ENCODE measurements around the gene CEP72. TPM values are rescaled to one million over a fixed set of nuclear protein-coding genes. Genes with fewer than 3 reads are reported as not detected.

CEP72 gene
- polyA plus RNA-seq, 1 experiment, result 1.7 TPM

DNA sequence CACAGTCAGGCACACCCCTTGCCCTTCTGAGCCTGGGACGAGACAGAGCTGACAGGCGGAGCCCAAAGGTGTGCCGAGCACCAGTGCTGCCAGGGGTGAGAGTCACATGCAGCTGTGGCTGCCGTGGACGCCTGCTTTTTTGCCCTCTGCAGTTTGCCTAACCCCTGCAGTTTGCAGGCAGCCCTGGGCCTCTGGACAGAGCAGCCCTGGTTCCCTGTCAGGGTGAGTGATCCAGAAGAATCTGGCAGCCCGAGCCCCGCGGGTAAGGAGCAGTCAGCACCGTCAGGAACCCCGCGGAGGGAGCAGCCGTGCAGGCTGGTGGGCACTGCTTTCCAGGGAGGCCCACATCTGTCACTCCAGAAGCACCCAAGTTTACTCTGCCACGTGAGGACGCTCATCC lies 30.3 kb downstream of the CEP72 start:
- peaks cover 9% of the 10 kb centered on the region for H3K36me3 ChIP-seq (ENCODE audit: control insufficient read depth, insufficient read depth, low read length)
- no peak overlapping the region for H3K4me3 ChIP-seq (ENCODE audit: low read depth, low read length)
- ChIA-PET POLR2A (no interaction called here), CTCF (no interaction called here)
- TF ChIP-seq, protein P1, sequence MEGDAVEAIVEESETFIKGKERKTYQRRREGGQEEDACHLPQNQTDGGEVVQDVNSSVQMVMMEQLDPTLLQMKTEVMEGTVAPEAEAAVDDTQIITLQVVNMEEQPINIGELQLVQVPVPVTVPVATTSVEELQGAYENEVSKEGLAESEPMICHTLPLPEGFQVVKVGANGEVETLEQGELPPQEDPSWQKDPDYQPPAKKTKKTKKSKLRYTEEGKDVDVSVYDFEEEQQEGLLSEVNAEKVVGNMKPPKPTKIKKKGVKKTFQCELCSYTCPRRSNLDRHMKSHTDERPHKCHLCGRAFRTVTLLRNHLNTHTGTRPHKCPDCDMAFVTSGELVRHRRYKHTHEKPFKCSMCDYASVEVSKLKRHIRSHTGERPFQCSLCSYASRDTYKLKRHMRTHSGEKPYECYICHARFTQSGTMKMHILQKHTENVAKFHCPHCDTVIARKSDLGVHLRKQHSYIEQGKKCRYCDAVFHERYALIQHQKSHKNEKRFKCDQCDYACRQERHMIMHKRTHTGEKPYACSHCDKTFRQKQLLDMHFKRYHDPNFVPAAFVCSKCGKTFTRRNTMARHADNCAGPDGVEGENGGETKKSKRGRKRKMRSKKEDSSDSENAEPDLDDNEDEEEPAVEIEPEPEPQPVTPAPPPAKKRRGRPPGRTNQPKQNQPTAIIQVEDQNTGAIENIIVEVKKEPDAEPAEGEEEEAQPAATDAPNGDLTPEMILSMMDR (IDR thresholded peaks at IDR 0.05; ENCODE audit: insufficient read depth, low read depth, low read length), result no peak
- no peaks in the 10 kb centered on the region for H3K27me3 ChIP-seq (ENCODE audit: control insufficient read depth, insufficient read depth, low read length)
- no peak for DNase-seq (ENCODE audit: low read depth)

DNA sequence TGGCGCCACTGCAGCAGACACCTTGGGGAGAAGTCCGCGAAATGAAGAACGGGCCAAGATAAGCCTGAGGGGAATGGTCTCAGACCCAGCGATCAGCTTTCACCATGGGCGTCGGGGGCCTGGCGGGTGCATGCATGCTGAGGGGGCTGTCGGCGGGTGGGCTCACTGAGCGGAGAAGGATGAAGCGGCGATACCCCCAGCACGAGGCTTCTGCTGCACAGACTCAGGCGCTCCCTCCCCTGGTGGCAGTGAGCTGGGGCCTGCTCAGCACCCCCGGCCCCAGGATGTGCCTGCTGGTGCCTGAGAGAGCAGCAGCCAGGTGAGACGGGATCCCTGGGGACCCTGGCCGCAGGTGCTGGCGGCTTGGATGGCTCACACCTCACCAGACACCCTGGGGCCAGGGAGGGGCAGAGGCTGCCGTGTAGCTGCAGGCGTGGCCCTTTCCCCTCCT lies 31.2 kb downstream of the CEP72 start:
- Histone ChIP-seq H3K36me3 (ENCODE audit: control insufficient read depth, insufficient read depth, low read length) (peaks cover 9% of the 10 kb centered on the region), H3K27me3 (ENCODE audit: control insufficient read depth, insufficient read depth, low read length) (no peaks in the 10 kb centered on the region), H3K4me3 (ENCODE audit: low read depth, low read length) (no peak overlapping the region)
- ChIA-PET POLR2A (no interaction called here), CTCF (no interaction called here)
- TF ChIP-seq, protein P1 (IDR thresholded peaks at IDR 0.05; ENCODE audit: insufficient read depth, low read depth, low read length), result no peak
- DNase-seq (ENCODE audit: low read depth), result no peak

- Histone ChIP-seq H3K36me3 (ENCODE audit: control insufficient read depth, insufficient read depth, low read length) (peaks cover 8% of the 10 kb centered on the region), H3K4me3 (ENCODE audit: low read depth, low read length) (no peak overlapping the region), H3K27me3 (ENCODE audit: control insufficient read depth, insufficient read depth, low read length) (no peaks in the 10 kb centered on the region)
- TF ChIP-seq, protein P1 (IDR thresholded peaks at IDR 0.05; ENCODE audit: insufficient read depth, low read depth, low read length), result no peak
- CTCF ChIA-PET, result no interaction called here
- POLR2A ChIA-PET, result no interaction called here
- no peak for DNase-seq (ENCODE audit: low read depth)
Measured at GRCh38 chr5:643811-644271, 31.7 kb downstream of the CEP72 start.

- Histone ChIP-seq H3K4me3 (ENCODE audit: low read depth, low read length) (no peak overlapping the region), H3K27me3 (ENCODE audit: control insufficient read depth, insufficient read depth, low read length) (no peaks in the 10 kb centered on the region), H3K36me3 (ENCODE audit: control insufficient read depth, insufficient read depth, low read length) (peaks cover 7% of the 10 kb centered on the region; the same call in 1 of the 2 replicates)
- CTCF ChIA-PET, result no interaction called here
- DNase-seq (ENCODE audit: low read depth), result no peak
- TF ChIP-seq, protein P1 (IDR thresholded peaks at IDR 0.05; ENCODE audit: insufficient read depth, low read depth, low read length), result no peak
- POLR2A ChIA-PET, result no interaction called here
Measured at GRCh38 chr5:644509-644908, 32.4 kb downstream of the CEP72 start.

GRCh38 chr5:644971-645370 lies 32.8 kb downstream of the CEP72 start:
- H3K27me3 ChIP-seq (ENCODE audit: control insufficient read depth, insufficient read depth, low read length), result no peaks in the 10 kb centered on the region
- no peak for DNase-seq (ENCODE audit: low read depth)
- no peak overlapping the region for H3K4me3 ChIP-seq (ENCODE audit: low read depth, low read length)
- TF ChIP-seq, protein P1 (IDR thresholded peaks at IDR 0.05; ENCODE audit: insufficient read depth, low read depth, low read length), result no peak
- POLR2A ChIA-PET, result no interaction called here
- peaks cover 6% of the 10 kb centered on the region; the same call in 1 of the 2 replicates for H3K36me3 ChIP-seq (ENCODE audit: control insufficient read depth, insufficient read depth, low read length)
- CTCF ChIA-PET, result interaction anchor here (0.7 kb wide), 1 partner anchor 68 kb away, joined by 3 read pairs; no protein-coding TSS in a partner anchor
